ENCODE results near the gene POTEI. TPM values are rescaled to one million over a fixed set of nuclear protein-coding genes. Genes with fewer than 3 reads are reported as not detected.
"Not testable (repeated sequence)": the region's sequence is repeated elsewhere in the genome, so short reads cannot be mapped to it uniquely, and the experiment has no call there.

Gene POTEI
- total RNA-seq, 1 experiment from 2014 or later, result 1.2 TPM

DNA sequence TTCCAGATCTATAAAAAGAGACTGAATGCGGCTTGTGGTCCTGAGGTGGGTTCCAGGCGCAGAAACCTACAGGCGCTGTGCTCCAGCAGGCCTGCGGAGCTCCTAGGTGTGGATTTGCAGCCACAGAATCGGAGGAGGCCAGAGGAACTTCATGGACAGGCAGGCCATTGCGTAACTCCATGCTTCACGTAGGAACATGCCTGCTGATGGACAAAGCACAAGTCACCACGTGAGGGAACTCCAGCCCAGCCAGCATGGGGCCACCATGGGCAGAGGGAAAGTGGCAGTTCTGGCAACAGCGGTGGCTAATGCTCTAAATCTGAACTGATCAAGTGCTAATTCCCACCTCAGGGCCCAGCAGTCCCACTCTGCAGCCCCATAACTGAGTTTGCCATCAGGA, 29.1 kb upstream of the POTEI start:
- not testable (repeated sequence) for H3K9me3 ChIP-seq (ENCODE audit: control insufficient read depth, low read depth, low read length); H3K4me2 ChIP-seq (ENCODE audit: insufficient read depth, insufficient read length, low read length); H4K20me1 ChIP-seq (ENCODE audit: control insufficient read depth, insufficient read depth, insufficient read length); H2BK120ac ChIP-seq (ENCODE audit: low read depth, low read length, poor library complexity, severe bottlenecking); H3K18ac ChIP-seq (ENCODE audit: insufficient read length, low read depth, low read length); H3K23me2 ChIP-seq (ENCODE audit: insufficient read length, low read depth, low read length, poor library complexity, severe bottlenecking); H3K4me1 ChIP-seq (ENCODE audit: insufficient read depth, low read length); H3K27me3 ChIP-seq (ENCODE audit: insufficient read depth, low read length); H2BK15ac ChIP-seq (ENCODE audit: low read depth, low read length); H2BK20ac ChIP-seq (ENCODE audit: low read depth, low read length, poor library complexity, severe bottlenecking); H4K5ac ChIP-seq (ENCODE audit: insufficient read length, low read depth, low read length); H3K27ac ChIP-seq (ENCODE audit: insufficient read length, low read depth, low read length); H3K27ac Mint-ChIP-seq; H3T11ph ChIP-seq (ENCODE audit: low read length); H3K9ac ChIP-seq (ENCODE audit: extremely low read depth, insufficient read length, low read length); H3K14ac ChIP-seq (ENCODE audit: insufficient read depth, low read length); H3K56ac ChIP-seq (ENCODE audit: insufficient read length, low read depth, low read length); H2AFZ ChIP-seq (ENCODE audit: low read length); DNase-seq; H3K4me1 Mint-ChIP-seq; H3K79me2 ChIP-seq (ENCODE audit: insufficient read depth, low read length); H4K8ac ChIP-seq (replicated peaks; ENCODE audit: insufficient read length, low read depth, low read length); H3K27me3 Mint-ChIP-seq (ENCODE audit: low read depth); H2AK5ac ChIP-seq (ENCODE audit: insufficient read length, low read length); H3K79me1 ChIP-seq (ENCODE audit: insufficient read depth, low read depth, low read length, poor library complexity, severe bottlenecking); H3K23ac ChIP-seq (ENCODE audit: insufficient read length, low read depth, low read length); H3K9me3 Mint-ChIP-seq; H2BK5ac ChIP-seq (ENCODE audit: insufficient read length, low read length); H3K4ac ChIP-seq (ENCODE audit: low read depth, low read length); H4K91ac ChIP-seq (ENCODE audit: insufficient read length, low read depth, low read length); H3K36me3 Mint-ChIP-seq (ENCODE audit: insufficient read depth in 1 of 3, low read depth in 3 of 3); H2BK12ac ChIP-seq (ENCODE audit: insufficient read length, low read depth, low read length); H3K4me3 Mint-ChIP-seq
- WGBS (ENCODE audit: extremely low coverage, insufficient read length, low lambda C conversion rate), result no CpG with 5 or more reads among the region's 9 CpGs

DNA sequence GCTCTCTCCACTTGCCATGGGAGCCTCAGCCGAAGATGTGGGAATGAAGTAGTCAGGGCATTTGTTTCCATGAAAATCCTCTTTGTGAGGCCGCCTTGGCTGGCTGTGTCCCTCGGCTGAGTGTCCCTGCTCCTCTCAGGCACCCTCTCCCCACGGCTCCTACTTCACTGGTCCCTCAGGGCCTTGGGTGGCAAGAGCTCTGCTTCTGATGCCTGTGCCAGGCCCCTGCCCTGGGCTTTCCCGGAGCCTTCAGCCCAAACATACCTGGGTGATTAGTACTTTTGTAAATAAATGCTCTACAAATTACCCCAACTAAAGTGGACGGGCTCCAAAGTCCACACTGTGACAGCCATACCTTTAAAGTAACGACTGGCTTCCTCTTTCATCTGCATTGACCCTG, 27.5 kb upstream of the POTEI start:
- not testable (repeated sequence) for H3K27me3 ChIP-seq (ENCODE audit: insufficient read depth, low read length); H3K9me3 ChIP-seq (ENCODE audit: control insufficient read depth, low read depth, low read length); H3K56ac ChIP-seq (ENCODE audit: insufficient read length, low read depth, low read length); H3K4me1 Mint-ChIP-seq; H3K79me1 ChIP-seq (ENCODE audit: insufficient read depth, low read depth, low read length, poor library complexity, severe bottlenecking); H2BK12ac ChIP-seq (ENCODE audit: insufficient read length, low read depth, low read length); H2BK20ac ChIP-seq (ENCODE audit: low read depth, low read length, poor library complexity, severe bottlenecking); H3K9me3 Mint-ChIP-seq; H4K20me1 ChIP-seq (ENCODE audit: control insufficient read depth, insufficient read depth, insufficient read length); H3K36me3 Mint-ChIP-seq (ENCODE audit: insufficient read depth in 1 of 3, low read depth in 3 of 3); H2AFZ ChIP-seq (ENCODE audit: low read length); H3T11ph ChIP-seq (ENCODE audit: low read length); H3K4ac ChIP-seq (ENCODE audit: low read depth, low read length); H2BK120ac ChIP-seq (ENCODE audit: low read depth, low read length, poor library complexity, severe bottlenecking); H3K23me2 ChIP-seq (ENCODE audit: insufficient read length, low read depth, low read length, poor library complexity, severe bottlenecking); H3K9ac ChIP-seq (ENCODE audit: extremely low read depth, insufficient read length, low read length); H3K23ac ChIP-seq (ENCODE audit: insufficient read length, low read depth, low read length); DNase-seq; H4K91ac ChIP-seq (ENCODE audit: insufficient read length, low read depth, low read length); H3K27ac ChIP-seq (ENCODE audit: insufficient read length, low read depth, low read length); H3K79me2 ChIP-seq (ENCODE audit: insufficient read depth, low read length); H2AK5ac ChIP-seq (ENCODE audit: insufficient read length, low read length); H3K27me3 Mint-ChIP-seq (ENCODE audit: low read depth); H3K27ac Mint-ChIP-seq; H4K5ac ChIP-seq (ENCODE audit: insufficient read length, low read depth, low read length); H4K8ac ChIP-seq (replicated peaks; ENCODE audit: insufficient read length, low read depth, low read length); H3K4me3 Mint-ChIP-seq; H3K18ac ChIP-seq (ENCODE audit: insufficient read length, low read depth, low read length); H2BK5ac ChIP-seq (ENCODE audit: insufficient read length, low read length); H2BK15ac ChIP-seq (ENCODE audit: low read depth, low read length); H3K14ac ChIP-seq (ENCODE audit: insufficient read depth, low read length); H3K4me2 ChIP-seq (ENCODE audit: insufficient read depth, insufficient read length, low read length); H3K4me1 ChIP-seq (ENCODE audit: insufficient read depth, low read length)
- WGBS (ENCODE audit: extremely low coverage, insufficient read length, low lambda C conversion rate), result no CpG with 5 or more reads among the region's 7 CpGs

All from H9 (cell line).